ENCODE data around the gene CCDC30. TPM values are rescaled to one million over a fixed set of nuclear protein-coding genes. Genes with fewer than 3 reads are reported as not detected.
A peak's percentile ranks its signal among the peaks of the same experiment; 100 is the strongest.

CCDC30 gene
- total RNA-seq, 1 donor from 2014 or later = 2.0 TPM

DNA sequence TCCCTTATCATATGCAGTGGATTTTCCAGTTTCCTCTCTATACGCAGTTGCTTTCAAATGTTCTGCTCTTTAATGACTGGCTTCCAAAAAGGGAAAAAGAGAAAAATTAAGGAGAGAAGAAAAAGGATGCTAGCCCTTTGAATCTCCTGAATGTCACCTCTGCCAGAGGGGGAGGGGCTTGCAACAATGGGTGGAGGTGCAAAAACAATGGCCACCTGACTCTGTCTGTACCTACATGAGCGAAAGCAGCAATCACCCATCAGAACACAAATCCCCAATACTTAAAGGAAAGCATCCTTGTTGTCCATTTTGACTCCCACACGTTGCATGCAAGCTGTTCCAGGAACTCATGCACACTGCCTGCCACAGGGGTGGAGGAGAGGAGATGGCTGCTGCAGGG lies 61.2 kb downstream of the CCDC30 start:
- Histone ChIP-seq H3K27ac (no peak overlapping the region), H3K4me3 (no peak overlapping the region), H3F3A (ENCODE audit: low read depth) (no peaks in the 10 kb centered on the region), H3K27me3 (no peaks in the 10 kb centered on the region), H3K4me2 (peak overlapping the region; percentile 4), H2AFZ (replicated peaks) (no peak overlapping the region), H3K36me3 (no peaks in the 10 kb centered on the region), H3K9me3 (ENCODE audit: low read depth) (peaks cover 6% of the 10 kb centered on the region), H3K4me1 (peaks cover 5% of the 10 kb centered on the region), H3K9ac (no peak overlapping the region), H3K79me2 (ENCODE audit: low read depth) (no peaks in the 10 kb centered on the region), H4K20me1 (ENCODE audit: low read depth) (no peaks in the 10 kb centered on the region)
- Mint-ChIP-seq H3K4me1 (no peaks in the 10 kb centered on the region), H3K4me3 (no peak overlapping the region), H3K9me3 (peaks cover 32% of the 10 kb centered on the region), H3K27ac (no peak overlapping the region), H3K27me3 (ENCODE audit: insufficient read depth, low read depth) (peaks cover 7% of the 10 kb centered on the region), H3K36me3 (peaks cover 13% of the 10 kb centered on the region)
- DNase-seq (ENCODE audit: low spot score) = no peak
- TF ChIP-seq, protein P1, sequence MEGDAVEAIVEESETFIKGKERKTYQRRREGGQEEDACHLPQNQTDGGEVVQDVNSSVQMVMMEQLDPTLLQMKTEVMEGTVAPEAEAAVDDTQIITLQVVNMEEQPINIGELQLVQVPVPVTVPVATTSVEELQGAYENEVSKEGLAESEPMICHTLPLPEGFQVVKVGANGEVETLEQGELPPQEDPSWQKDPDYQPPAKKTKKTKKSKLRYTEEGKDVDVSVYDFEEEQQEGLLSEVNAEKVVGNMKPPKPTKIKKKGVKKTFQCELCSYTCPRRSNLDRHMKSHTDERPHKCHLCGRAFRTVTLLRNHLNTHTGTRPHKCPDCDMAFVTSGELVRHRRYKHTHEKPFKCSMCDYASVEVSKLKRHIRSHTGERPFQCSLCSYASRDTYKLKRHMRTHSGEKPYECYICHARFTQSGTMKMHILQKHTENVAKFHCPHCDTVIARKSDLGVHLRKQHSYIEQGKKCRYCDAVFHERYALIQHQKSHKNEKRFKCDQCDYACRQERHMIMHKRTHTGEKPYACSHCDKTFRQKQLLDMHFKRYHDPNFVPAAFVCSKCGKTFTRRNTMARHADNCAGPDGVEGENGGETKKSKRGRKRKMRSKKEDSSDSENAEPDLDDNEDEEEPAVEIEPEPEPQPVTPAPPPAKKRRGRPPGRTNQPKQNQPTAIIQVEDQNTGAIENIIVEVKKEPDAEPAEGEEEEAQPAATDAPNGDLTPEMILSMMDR (IDR thresholded peaks at IDR 0.05) = no peak
- no peak for TF ChIP-seq EZH2phosphoT487 (IDR thresholded peaks at IDR 0.05)
- TF ChIP-seq EZH2 (IDR thresholded peaks at IDR 0.05) = no peak

DNA sequence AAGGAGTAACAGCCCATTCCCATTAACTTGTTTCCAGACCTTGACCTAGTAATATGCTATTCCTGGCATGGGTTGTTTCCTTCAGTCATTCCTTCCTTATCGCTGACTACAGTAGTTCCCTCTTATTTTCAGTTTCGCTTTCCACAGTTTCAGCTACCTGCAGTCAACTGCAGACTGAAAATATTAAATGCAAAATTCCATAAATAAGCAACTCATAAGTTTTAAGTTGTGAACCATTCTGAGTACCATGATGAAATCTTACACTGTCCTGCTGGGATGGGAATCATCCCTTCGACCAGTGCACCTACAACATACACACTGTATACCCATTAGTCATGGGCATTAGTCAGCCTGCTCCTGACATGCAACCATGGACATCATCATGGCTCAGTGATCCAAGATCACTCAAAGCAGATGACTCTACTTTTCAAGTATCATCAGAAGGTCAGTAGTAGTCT lies 66.7 kb downstream of the CCDC30 start:
- Histone ChIP-seq H3K9ac (no peak overlapping the region), H3K9me3 (ENCODE audit: low read depth) (no peaks in the 10 kb centered on the region), H4K20me1 (ENCODE audit: low read depth) (no peaks in the 10 kb centered on the region), H3K36me3 (no peaks in the 10 kb centered on the region), H3K27me3 (no peaks in the 10 kb centered on the region), H3K4me3 (no peak overlapping the region), H3K4me1 (no peaks in the 10 kb centered on the region), H2AFZ (replicated peaks) (no peak overlapping the region), H3K79me2 (ENCODE audit: low read depth) (no peaks in the 10 kb centered on the region), H3K4me2 (no peak overlapping the region), H3K27ac (no peak overlapping the region), H3F3A (ENCODE audit: low read depth) (no peaks in the 10 kb centered on the region)
- H3K4me1 Mint-ChIP-seq = no peaks in the 10 kb centered on the region
- no peak for DNase-seq (ENCODE audit: low spot score)
- TF ChIP-seq EZH2phosphoT487 (IDR thresholded peaks at IDR 0.05) (no peak), EZH2 (IDR thresholded peaks at IDR 0.05) (no peak)
- TF ChIP-seq, protein P1 (IDR thresholded peaks at IDR 0.05) = no peak
- H3K9me3 Mint-ChIP-seq = peaks cover 4% of the 10 kb centered on the region
- no peak overlapping the region for H3K4me3 Mint-ChIP-seq
- H3K27ac Mint-ChIP-seq = no peak overlapping the region
- no peaks in the 10 kb centered on the region for H3K27me3 Mint-ChIP-seq (ENCODE audit: insufficient read depth, low read depth)
- H3K36me3 Mint-ChIP-seq = no peaks in the 10 kb centered on the region

DNA sequence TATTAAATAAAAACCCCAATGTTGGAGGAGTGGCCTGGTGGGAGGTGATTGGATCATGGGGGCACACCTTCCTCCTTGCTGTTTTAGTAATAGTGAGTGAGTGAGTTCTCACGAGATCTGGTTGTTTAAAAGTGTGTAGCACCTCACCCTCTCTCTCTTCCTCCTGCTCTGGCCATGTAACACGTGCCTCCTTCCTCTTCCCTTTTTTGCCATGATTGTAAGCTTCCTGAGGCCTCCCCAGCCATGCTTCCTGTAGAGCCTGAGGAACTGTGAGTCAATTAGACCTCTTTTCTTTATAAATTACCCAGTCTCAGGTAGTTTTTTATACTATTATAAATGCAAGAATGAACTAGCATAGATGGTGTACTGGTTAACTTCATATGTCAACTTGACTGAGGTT lies 68.0 kb downstream of the CCDC30 start:
- no peak for TF ChIP-seq EZH2 (IDR thresholded peaks at IDR 0.05)
- no peak for TF ChIP-seq EZH2phosphoT487 (IDR thresholded peaks at IDR 0.05)
- TF ChIP-seq, protein P1 (IDR thresholded peaks at IDR 0.05) = no peak
- no peak overlapping the region for H2AFZ ChIP-seq (replicated peaks)
- DNase-seq (ENCODE audit: low spot score) = no peak
- Mint-ChIP-seq H3K9me3 (no peaks in the 10 kb centered on the region), H3K4me3 (no peak overlapping the region), H3K4me1 (no peaks in the 10 kb centered on the region), H3K36me3 (no peaks in the 10 kb centered on the region), H3K27me3 (ENCODE audit: insufficient read depth, low read depth) (no peaks in the 10 kb centered on the region), H3K27ac (no peak overlapping the region)
- H3K36me3 ChIP-seq = no peaks in the 10 kb centered on the region
- no peak overlapping the region for H3K4me3 ChIP-seq
- no peaks in the 10 kb centered on the region for H3K27me3 ChIP-seq
- H3K27ac ChIP-seq = no peak overlapping the region
- no peaks in the 10 kb centered on the region for H4K20me1 ChIP-seq (ENCODE audit: low read depth)
- H3K9ac ChIP-seq = no peak overlapping the region
- H3K4me2 ChIP-seq = no peak overlapping the region
- H3F3A ChIP-seq (ENCODE audit: low read depth) = no peaks in the 10 kb centered on the region
- no peaks in the 10 kb centered on the region for H3K79me2 ChIP-seq (ENCODE audit: low read depth)
- no peaks in the 10 kb centered on the region for H3K9me3 ChIP-seq (ENCODE audit: low read depth)
- no peaks in the 10 kb centered on the region for H3K4me1 ChIP-seq

All from neural progenitor cell (in vitro differentiated cells).